Prostate gland (tissue), 2 donors: Measurements from ENCODE around the gene ADAMTSL2. TPM values are rescaled to one million over a fixed set of nuclear protein-coding genes. Genes with fewer than 3 reads are reported as not detected.

Experiments used
- DNase-seq: peaks from one replicate; pipeline ENCODE4 v3.0.0-alpha.2; 2019; ENCODE audit warnings: low spot score
- H3K27ac ChIP-seq, 2 donors: fragments of 200-600 bp; sonication (generic); 2 replicates each; pipeline ENCODE4 v1.5.1; 2017 to 2019
- H3K27me3 ChIP-seq: fragments of 200-600 bp; sonication (generic); replicated peaks from 2 replicates; pipeline ENCODE4 v1.5.1; 2019; ENCODE audit not compliant: insufficient read depth
- H3K36me3 ChIP-seq, 2 donors: fragments of 200-600 bp; sonication (generic); 1 replicate in 1 of 2; 2 replicates in 1 of 2; pipeline versions ENCODE4 v1.5.1 to v1.8.1; 2017 to 2019
- H3K4me1 ChIP-seq: fragments of 200-600 bp; sonication (generic); replicated peaks from 2 replicates; pipeline ENCODE4 v1.5.1; 2019
- H3K4me3 ChIP-seq, 2 donors: fragments of 200-600 bp; sonication (generic); 2 replicates each; pipeline ENCODE4 v1.5.1; 2017 to 2019
- H3K9me3 ChIP-seq: fragments of 200-600 bp; sonication (generic); 2 replicates; pipeline ENCODE4 v1.5.1; 2017
- POLR2A ChIP-seq: fragments of 450-650 bp; IDR thresholded peaks from one replicate; pipeline ENCODE4 v1.6.1; 2016; ENCODE audit warnings: antibody characterized with exemption, mild to moderate bottlenecking
- POLR2AphosphoS5 ChIP-seq: sonication (generic); formaldehyde crosslinking; IDR thresholded peaks from one replicate; pipeline ENCODE4 v1.6.1; 2017; ENCODE audit warnings: antibody characterized with exemption
- WGBS: methylation state at CpG from one replicate; pipeline ENCODE4 v1.1.5; 2018; 5-methylcytosine and 5-hydroxymethylcytosine counted together
- intact Hi-C: fragments of 100-400 bp; cut with DNase I; formaldehyde crosslinking; loops from one replicate; pipeline ENCODE4 v1.14.2; 2022
- total RNA-seq, 2 donors: library from RNA; depleted of rRNA; stranded (reverse); fragments of >200 nt; gene quantifications; one replicate each; pipeline ENCODE4 v1.1.0, GENCODE V29; 2016
- TF ChIP-seq, protein P1 (sequence below), 4 experiments: fragments of 200-600 bp in 2 of 4; fragments of 450-650 bp in 2 of 4; sonication (generic) in 2 of 4; IDR thresholded peaks; 1 replicate in 3 of 4; 2 replicates in 1 of 4; pipeline ENCODE4 v1.5.1; 2016 to 2019; ENCODE audit warnings: antibody characterized with exemption in 4 of 4, mild to moderate bottlenecking in 2 of 4, moderate library complexity in 2 of 4

Gene ADAMTSL2
- total RNA-seq, 2 donors from 2014 or later, result 1.6 to 11.6 TPM

- Histone ChIP-seq H3K27me3 (no peaks in the 10 kb centered on the region), H3K9me3 (no peaks in the 10 kb centered on the region), H3K36me3 (no peaks in the 10 kb centered on the region), H3K27ac (no peak overlapping the region), H3K4me3 (no peak overlapping the region), H3K4me1 (no peaks in the 10 kb centered on the region)
- DNase-seq, result no peak
- WGBS, result 96% methylated on average over 26 of the region's 27 CpGs
- no peak for TF ChIP-seq POLR2A
- TF ChIP-seq, protein P1, sequence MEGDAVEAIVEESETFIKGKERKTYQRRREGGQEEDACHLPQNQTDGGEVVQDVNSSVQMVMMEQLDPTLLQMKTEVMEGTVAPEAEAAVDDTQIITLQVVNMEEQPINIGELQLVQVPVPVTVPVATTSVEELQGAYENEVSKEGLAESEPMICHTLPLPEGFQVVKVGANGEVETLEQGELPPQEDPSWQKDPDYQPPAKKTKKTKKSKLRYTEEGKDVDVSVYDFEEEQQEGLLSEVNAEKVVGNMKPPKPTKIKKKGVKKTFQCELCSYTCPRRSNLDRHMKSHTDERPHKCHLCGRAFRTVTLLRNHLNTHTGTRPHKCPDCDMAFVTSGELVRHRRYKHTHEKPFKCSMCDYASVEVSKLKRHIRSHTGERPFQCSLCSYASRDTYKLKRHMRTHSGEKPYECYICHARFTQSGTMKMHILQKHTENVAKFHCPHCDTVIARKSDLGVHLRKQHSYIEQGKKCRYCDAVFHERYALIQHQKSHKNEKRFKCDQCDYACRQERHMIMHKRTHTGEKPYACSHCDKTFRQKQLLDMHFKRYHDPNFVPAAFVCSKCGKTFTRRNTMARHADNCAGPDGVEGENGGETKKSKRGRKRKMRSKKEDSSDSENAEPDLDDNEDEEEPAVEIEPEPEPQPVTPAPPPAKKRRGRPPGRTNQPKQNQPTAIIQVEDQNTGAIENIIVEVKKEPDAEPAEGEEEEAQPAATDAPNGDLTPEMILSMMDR (IDR thresholded peaks at IDR 0.05), result no peak
- TF ChIP-seq POLR2AphosphoS5, result no peak
- intact Hi-C loops, result no loop called here
Measured at GRCh38 chr9:133518706-133519449, 15.6 kb upstream of the ADAMTSL2 start.

DNA sequence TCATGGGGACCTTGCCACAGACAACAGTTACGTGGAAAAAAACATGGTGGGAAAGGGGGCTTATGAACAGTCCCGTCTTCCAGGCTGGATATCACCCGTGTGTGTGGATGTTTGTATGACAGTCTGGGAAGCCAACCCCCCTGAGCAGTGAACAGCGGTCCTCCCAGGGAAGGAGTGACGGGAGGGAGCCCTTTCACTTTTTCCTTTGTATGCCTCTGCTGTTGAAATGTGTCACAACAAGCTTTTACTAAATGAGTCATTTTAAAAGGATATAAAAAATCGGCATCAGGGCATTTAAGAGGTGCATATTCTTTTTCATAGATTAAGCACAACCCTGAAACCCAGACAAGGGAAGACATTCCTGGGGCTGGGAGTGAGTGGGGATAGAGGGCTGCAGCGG lies 14.8 kb upstream of the ADAMTSL2 start:
- intact Hi-C loops, result no loop called here
- no peak for DNase-seq
- Histone ChIP-seq H3K4me1 (no peaks in the 10 kb centered on the region), H3K27ac (no peak overlapping the region), H3K36me3 (no peaks in the 10 kb centered on the region), H3K27me3 (no peaks in the 10 kb centered on the region), H3K4me3 (no peak overlapping the region), H3K9me3 (no peaks in the 10 kb centered on the region)
- 43% methylated on average over 7 of the region's 7 CpGs for WGBS
- no peak for TF ChIP-seq POLR2A
- peak; percentile 30 for TF ChIP-seq POLR2AphosphoS5

- TF ChIP-seq POLR2AphosphoS5, result no peak
- TF ChIP-seq, protein P1 (IDR thresholded peaks at IDR 0.05), result no peak
- Histone ChIP-seq H3K27me3 (no peaks in the 10 kb centered on the region), H3K36me3 (no peaks in the 10 kb centered on the region), H3K9me3 (no peaks in the 10 kb centered on the region), H3K4me3 (no peak overlapping the region), H3K4me1 (no peaks in the 10 kb centered on the region), H3K27ac (no peak overlapping the region)
- no peak for DNase-seq
- WGBS, result 85% methylated on average over 20 of the region's 24 CpGs
- intact Hi-C loops, result no loop called here
Measured at GRCh38 chr9:133520121-133520835, 14.2 kb upstream of the ADAMTSL2 start.

DNA sequence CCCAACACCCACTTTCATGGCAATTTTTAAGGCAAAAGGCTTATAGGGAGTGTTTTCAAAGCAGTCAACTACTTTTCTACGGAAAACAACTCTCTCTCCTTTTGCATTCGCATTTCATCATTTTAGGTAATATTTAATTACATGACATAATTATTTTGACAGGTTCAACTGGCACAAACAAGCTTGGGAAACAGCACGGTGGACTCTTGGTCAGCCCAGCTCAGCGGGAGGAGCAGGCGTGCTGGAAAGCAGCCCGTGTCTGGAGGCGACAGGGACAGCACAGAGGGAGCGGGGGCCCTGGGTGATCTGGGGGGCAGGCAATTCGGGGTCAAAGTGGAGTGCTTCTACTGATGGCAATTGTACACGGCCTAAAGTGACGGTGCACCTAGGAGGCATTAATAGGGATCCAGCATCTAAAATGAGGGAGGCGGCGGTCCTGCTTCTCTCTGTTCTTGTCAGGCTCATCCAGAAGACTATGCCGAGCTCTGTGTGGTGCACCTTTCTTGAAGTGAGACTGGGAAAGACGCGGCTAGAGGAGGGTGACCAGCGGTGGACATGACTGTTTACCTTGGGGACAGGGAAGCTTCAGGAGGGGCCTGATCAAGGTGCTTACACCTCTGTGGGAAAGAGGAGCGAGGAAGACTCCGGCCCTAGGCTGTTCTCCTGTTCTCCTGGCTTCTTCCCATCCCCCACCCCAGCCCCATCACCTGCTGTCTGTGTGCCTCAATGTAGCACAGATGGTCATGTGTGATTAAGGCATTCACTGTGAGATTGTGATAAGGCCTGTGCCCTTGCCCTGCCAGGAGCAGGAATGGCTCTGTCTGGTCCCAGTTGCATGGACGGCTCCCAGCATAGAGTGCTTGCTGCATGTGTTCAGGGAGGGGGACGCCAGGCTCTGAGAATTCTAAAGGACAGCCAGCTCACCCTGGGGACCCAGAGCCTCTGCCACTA lies 13.1 kb upstream of the ADAMTSL2 start:
- Histone ChIP-seq H3K4me3 (no peak overlapping the region), H3K36me3 (no peaks in the 10 kb centered on the region), H3K4me1 (no peaks in the 10 kb centered on the region), H3K27me3 (no peaks in the 10 kb centered on the region), H3K27ac (no peak overlapping the region), H3K9me3 (no peaks in the 10 kb centered on the region)
- TF ChIP-seq POLR2A, result no peak
- TF ChIP-seq, protein P1 (IDR thresholded peaks at IDR 0.05), result no peak
- no peak for TF ChIP-seq POLR2AphosphoS5
- intact Hi-C loops, result no loop called here
- WGBS, result 92% methylated on average over 21 of the region's 21 CpGs
- DNase-seq, result no peak
